AG04449 (cell line): ENCODE data around the gene RNASEL.

ENCODE experiments used
- CTCF ChIA-PET: fragments of 350-600 bp; formaldehyde crosslinking; extraction: SDS; loops from one replicate; lab custom pipeline; 2021; ENCODE audit warnings: antibody characterized with exemption; lab: Yijun Ruan, JAX
- POLR2A ChIA-PET: fragments of 400-600, 350-600 bp; formaldehyde crosslinking; extraction: SDS; loops from one replicate; lab custom pipeline; 2020; ENCODE audit warnings: antibody characterized with exemption, inconsistent platforms; lab: Yijun Ruan, JAX
- DNase-seq: peaks from one replicate; pipeline ENCODE4 v3.0.0-alpha.2; 2010; ENCODE audit warnings: low read depth, low spot score
- H3K4me3 ChIP-seq: 2 replicates; pipeline ENCODE4 v1.5.1; 2011; ENCODE audit warnings: low read depth, mild to moderate bottlenecking, control low read depth, low read length
- CTCF ChIP-seq: IDR thresholded peaks from one replicate; pipeline ENCODE4 v1.5.1; 2011; ENCODE audit warnings: mild to moderate bottlenecking, moderate library complexity, low read length, control low read depth, inconsistent platforms; ENCODE audit not compliant: insufficient read depth; ENCODE audit errors: missing control alignments

Gene RNASEL

GRCh38 chr1:182575540-182576149, 13.4 kb downstream of the RNASEL start:
- ChIA-PET CTCF (interaction anchor here (1.1 to 2.9 kb wide), 2 partner anchors 20 to 27 kb away, joined by 4 to 13 read pairs; no protein-coding TSS in a partner anchor), POLR2A (no interaction called here)
- H3K4me3 ChIP-seq, result no peak overlapping the region
- no peak for TF ChIP-seq CTCF
- no peak for DNase-seq

GRCh38 chr1:182574156-182574555, 14.9 kb downstream of the RNASEL start:
- TF ChIP-seq CTCF, result no peak
- ChIA-PET CTCF (interaction anchor here (0.8 to 2.9 kb wide), 2 partner anchors 21 to 26 kb away, joined by 3 to 13 read pairs; no protein-coding TSS in a partner anchor), POLR2A (no interaction called here)
- H3K4me3 ChIP-seq, result no peak overlapping the region
- no peak for DNase-seq

GRCh38 chr1:182570611-182570970, 18.5 kb downstream of the RNASEL start:
- TF ChIP-seq CTCF, result no peak
- DNase-seq, result no peak
- POLR2A ChIA-PET, result no interaction called here
- CTCF ChIA-PET, result no interaction called here
- H3K4me3 ChIP-seq, result no peak overlapping the region

GRCh38 chr1:182569939-182570610, 19.0 kb downstream of the RNASEL start:
- ChIA-PET CTCF (no interaction called here), POLR2A (no interaction called here)
- H3K4me3 ChIP-seq, result no peak overlapping the region
- TF ChIP-seq CTCF, result no peak
- DNase-seq, result no peak

GRCh38 chr1:182568647-182569284, 20.3 kb downstream of the RNASEL start:
- no peak for TF ChIP-seq CTCF
- DNase-seq, result no peak
- ChIA-PET CTCF (no interaction called here), POLR2A (no interaction called here)
- no peak overlapping the region for H3K4me3 ChIP-seq

GRCh38 chr1:182567629-182568028, 21.4 kb downstream of the RNASEL start:
- ChIA-PET POLR2A (no interaction called here), CTCF (interaction anchor here (1.5 kb wide), 1 partner anchor 214 kb away, joined by 3 read pairs; no protein-coding TSS in a partner anchor)
- TF ChIP-seq CTCF, result no peak

More at GRCh38 chr1:182567629-182568028, 21.4 kb downstream of the RNASEL start:
- no peak for DNase-seq
- H3K4me3 ChIP-seq, result no peak overlapping the region
